GM12865 (cell line): ENCODE results near the gene FGD5.

Experiments
- DNase-seq: peaks from one replicate; pipeline ENCODE4 v3.0.0; 2010; ENCODE audit warnings: low read depth
- H3K4me3 ChIP-seq: 2 replicates; pipeline ENCODE4 v1.5.1; 2011; ENCODE audit warnings: mild to moderate bottlenecking, low read depth, low read length, control low read depth
- TF ChIP-seq, protein P1 (sequence below): IDR thresholded peaks from 2 replicates; pipeline ENCODE4 v1.5.1; 2011; ENCODE audit warnings: low read length, control low read depth, low read depth, inconsistent platforms; ENCODE audit not compliant: insufficient read depth; ENCODE audit errors: missing control alignments

Gene FGD5

DNA sequence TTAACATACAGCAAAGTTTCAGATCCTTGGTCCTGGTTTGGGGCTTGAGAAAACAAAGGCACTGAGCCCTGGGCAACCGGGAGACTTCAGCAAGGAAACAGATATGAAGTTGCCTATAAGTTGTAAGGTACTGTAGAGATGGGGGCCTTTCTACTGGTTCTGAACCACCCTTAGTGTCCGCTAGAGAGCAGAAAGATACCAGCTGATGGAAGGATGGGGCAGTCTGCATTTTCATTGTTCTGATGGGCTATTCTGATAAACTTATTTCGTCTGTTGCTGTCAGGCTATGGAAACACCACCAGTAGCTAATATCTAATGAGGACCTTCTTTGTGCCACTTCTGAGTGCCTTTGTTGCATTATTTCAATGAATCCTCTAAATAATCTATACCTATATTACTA lies 38.7 kb downstream of the FGD5 start:
- TF ChIP-seq, protein P1, sequence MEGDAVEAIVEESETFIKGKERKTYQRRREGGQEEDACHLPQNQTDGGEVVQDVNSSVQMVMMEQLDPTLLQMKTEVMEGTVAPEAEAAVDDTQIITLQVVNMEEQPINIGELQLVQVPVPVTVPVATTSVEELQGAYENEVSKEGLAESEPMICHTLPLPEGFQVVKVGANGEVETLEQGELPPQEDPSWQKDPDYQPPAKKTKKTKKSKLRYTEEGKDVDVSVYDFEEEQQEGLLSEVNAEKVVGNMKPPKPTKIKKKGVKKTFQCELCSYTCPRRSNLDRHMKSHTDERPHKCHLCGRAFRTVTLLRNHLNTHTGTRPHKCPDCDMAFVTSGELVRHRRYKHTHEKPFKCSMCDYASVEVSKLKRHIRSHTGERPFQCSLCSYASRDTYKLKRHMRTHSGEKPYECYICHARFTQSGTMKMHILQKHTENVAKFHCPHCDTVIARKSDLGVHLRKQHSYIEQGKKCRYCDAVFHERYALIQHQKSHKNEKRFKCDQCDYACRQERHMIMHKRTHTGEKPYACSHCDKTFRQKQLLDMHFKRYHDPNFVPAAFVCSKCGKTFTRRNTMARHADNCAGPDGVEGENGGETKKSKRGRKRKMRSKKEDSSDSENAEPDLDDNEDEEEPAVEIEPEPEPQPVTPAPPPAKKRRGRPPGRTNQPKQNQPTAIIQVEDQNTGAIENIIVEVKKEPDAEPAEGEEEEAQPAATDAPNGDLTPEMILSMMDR = no peak
- no peak for DNase-seq

GRCh38 chr3:14858105-14858504 lies 39.3 kb downstream of the FGD5 start:
- H3K4me3 ChIP-seq = no peak overlapping the region
- DNase-seq = no peak
- TF ChIP-seq, protein P1 = no peak

More for the DNA sequence above, 38.7 kb downstream of the FGD5 start:
- H3K4me3 ChIP-seq = no peak overlapping the region

- no peak for DNase-seq
- TF ChIP-seq, protein P1 = no peak
- H3K4me3 ChIP-seq = no peak overlapping the region
These were observed 41.1 kb downstream of the FGD5 start for GRCh38 chr3:14859880-14860279.

GRCh38 chr3:14861031-14861430 lies 42.3 kb downstream of the FGD5 start:
- H3K4me3 ChIP-seq = no peak overlapping the region
- TF ChIP-seq, protein P1 = no peak
- DNase-seq = no peak

DNA sequence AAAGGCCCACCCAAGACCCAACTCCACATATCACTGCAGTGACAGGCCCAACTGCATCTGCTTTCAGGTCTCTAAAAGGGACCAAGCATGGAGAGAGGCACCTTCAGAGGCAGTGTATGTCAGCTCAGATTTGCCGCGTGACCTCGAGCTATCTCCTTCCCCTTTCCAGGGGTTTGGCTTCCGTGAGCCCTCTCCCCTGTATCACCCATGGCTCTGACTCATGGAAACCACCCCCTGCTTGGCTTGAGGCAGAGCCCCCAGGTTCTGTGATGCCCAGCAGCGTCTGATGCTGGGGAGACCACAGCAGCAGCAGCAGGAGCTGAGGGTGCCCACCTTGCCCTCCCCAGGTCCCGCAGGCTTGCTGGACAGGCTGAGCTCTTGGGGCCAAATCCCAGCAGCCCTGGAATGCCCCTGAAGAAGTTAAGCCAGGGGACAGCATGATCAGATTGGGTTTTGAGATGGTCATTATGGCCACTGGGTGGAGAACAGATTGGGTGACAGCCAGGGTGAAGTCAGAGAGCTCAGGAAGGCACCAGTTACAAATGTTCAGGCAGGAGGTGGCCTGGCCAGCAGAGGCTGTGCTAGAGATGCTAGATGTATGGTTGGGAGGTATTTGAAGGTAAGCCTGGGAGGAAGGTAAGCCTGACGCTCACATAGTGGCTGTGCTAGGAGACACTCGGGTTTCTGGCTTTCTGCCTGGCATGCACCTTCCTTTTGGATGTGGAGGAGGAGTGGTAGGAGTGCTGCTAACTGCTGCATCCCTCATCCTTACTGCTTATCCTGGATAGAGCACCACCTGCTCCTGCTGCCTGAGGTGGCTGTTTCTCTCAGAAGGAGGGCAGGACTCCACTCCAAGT lies 42.9 kb downstream of the FGD5 start:
- H3K4me3 ChIP-seq = no peak overlapping the region
- no peak for DNase-seq
- TF ChIP-seq, protein P1 = no peak

- TF ChIP-seq, protein P1 = no peak
- H3K4me3 ChIP-seq = no peak overlapping the region
- no peak for DNase-seq
These were observed 43.5 kb downstream of the FGD5 start for GRCh38 chr3:14862303-14862660.

DNA sequence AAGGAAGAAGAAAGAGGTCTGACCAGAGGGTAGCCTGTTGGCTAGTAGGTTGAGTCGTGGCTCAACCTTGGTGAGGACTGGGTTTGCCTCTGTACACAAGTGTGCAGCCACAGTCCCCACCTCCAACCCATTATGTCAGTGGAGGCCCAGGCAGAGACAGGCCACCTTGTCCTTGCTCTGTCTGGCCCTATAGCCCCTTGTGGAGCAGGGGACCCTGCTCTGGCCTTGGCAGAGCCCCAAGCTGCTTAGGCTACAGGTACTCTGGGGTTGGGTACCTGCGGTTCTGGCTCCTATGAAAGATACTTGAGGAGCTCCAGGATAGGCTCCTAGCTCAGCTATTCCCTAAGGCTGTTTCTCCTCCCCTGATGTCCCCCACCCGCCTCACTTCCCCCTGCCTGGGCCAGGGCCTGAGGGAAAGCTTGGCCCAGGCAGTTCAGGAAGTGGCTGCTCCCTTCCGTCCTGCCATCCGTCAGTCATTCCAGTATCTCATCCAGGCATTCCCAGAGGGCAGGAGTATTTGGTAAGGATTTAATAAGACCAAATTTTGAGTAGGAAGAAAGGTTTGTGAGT lies 44.0 kb downstream of the FGD5 start:
- H3K4me3 ChIP-seq = no peak overlapping the region
- DNase-seq = no peak
- TF ChIP-seq, protein P1 = no peak
